Neural progenitor cell (in vitro differentiated cells): ENCODE results near the gene GLDN. TPM values are rescaled to one million over a fixed set of nuclear protein-coding genes. Genes with fewer than 3 reads are reported as not detected.

Experiments
- DNase-seq: peaks from one replicate; pipeline ENCODE4 v3.0.0-alpha.2; 2016; ENCODE audit warnings: low spot score
- H2AFZ ChIP-seq: fragments of 200-600 bp; sonication (generic); replicated peaks from 2 replicates; pipeline ENCODE4 v1.6.1; 2016; ENCODE audit warnings: antibody characterized with exemption
- H3F3A ChIP-seq: fragments of 200-600 bp; sonication (generic); 2 replicates; pipeline ENCODE4 v1.6.1; 2016; ENCODE audit warnings: antibody characterized with exemption, low read depth
- H3K27ac ChIP-seq: fragments of 200-600 bp; sonication (generic); 2 replicates; pipeline ENCODE4 v1.5.1; 2016; ENCODE audit warnings: mild to moderate bottlenecking
- H3K27me3 ChIP-seq: fragments of 200-600 bp; sonication (generic); 2 replicates; pipeline ENCODE4 v1.6.1; 2016; ENCODE audit warnings: mild to moderate bottlenecking, moderate library complexity
- H3K36me3 ChIP-seq: fragments of 200-600 bp; sonication (generic); 2 replicates; pipeline ENCODE4 v1.5.1; 2016
- H3K4me1 ChIP-seq: fragments of 200-600 bp; sonication (generic); 2 replicates; pipeline ENCODE4 v1.6.1; 2016; ENCODE audit warnings: mixed run types
- H3K4me2 ChIP-seq: fragments of 200-600 bp; sonication (generic); 2 replicates; pipeline ENCODE4 v1.6.1; 2016
- H3K4me3 ChIP-seq: fragments of 200-600 bp; sonication (generic); 2 replicates; pipeline ENCODE4 v1.5.1; 2016
- H3K79me2 ChIP-seq: fragments of 200-600 bp; sonication (generic); 2 replicates; pipeline ENCODE4 v1.6.1; 2016; ENCODE audit warnings: low read depth
- H3K9ac ChIP-seq: fragments of 200-600 bp; sonication (generic); 2 replicates; pipeline ENCODE4 v1.6.1; 2016
- H3K9me3 ChIP-seq: fragments of 200-600 bp; sonication (generic); 2 replicates; pipeline ENCODE4 v1.5.1; 2016; ENCODE audit warnings: low read depth
- H4K20me1 ChIP-seq: fragments of 200-600 bp; sonication (generic); 2 replicates; pipeline ENCODE4 v1.6.1; 2016; ENCODE audit warnings: low read depth
- H3K27ac Mint-ChIP-seq: 3 replicates; pipeline ENCODE4 v1.8.0; 2021; ENCODE audit warnings: mixed read lengths
- H3K27me3 Mint-ChIP-seq: 2 replicates; pipeline ENCODE4 v1.8.0; 2022; ENCODE audit warnings: low read depth, mild to moderate bottlenecking, inconsistent platforms, moderate library complexity, mixed read lengths; ENCODE audit not compliant: insufficient read depth
- H3K36me3 Mint-ChIP-seq: 3 replicates; pipeline ENCODE4 v1.8.0; 2021; ENCODE audit warnings: mixed read lengths
- H3K4me1 Mint-ChIP-seq: 3 replicates; pipeline ENCODE4 v1.8.0; 2021; ENCODE audit warnings: mixed read lengths
- H3K4me3 Mint-ChIP-seq: 3 replicates; pipeline ENCODE4 v1.8.0; 2021; ENCODE audit warnings: mild to moderate bottlenecking, moderate library complexity, mixed read lengths
- H3K9me3 Mint-ChIP-seq: 3 replicates; pipeline ENCODE4 v1.8.0; 2020; ENCODE audit warnings: mixed read lengths
- CTCF ChIP-seq: fragments of 200-600 bp; sonication (generic); IDR thresholded peaks from 2 replicates; pipeline ENCODE4 v1.5.1; 2017; ENCODE audit warnings: antibody characterized with exemption, mild to moderate bottlenecking
- EZH2 ChIP-seq: fragments of 200-600 bp; sonication (generic); IDR thresholded peaks from 2 replicates; pipeline ENCODE4 v1.6.1; 2017; ENCODE audit warnings: antibody characterized with exemption, mild to moderate bottlenecking, moderate library complexity
- EZH2phosphoT487 ChIP-seq: fragments of 200-600 bp; sonication (generic); IDR thresholded peaks from 2 replicates; pipeline ENCODE4 v1.6.1; 2017; ENCODE audit warnings: antibody characterized with exemption
- total RNA-seq: library from RNA; depleted of rRNA; stranded (reverse); fragments of >200 nt; gene quantifications from 2 replicates; pipeline ENCODE4 v1.2.3, GENCODE V29; 2015; ENCODE audit warnings: low replicate concordance

The GLDN gene
- total RNA-seq, 1 donor from 2014 or later: 5.3 TPM

GRCh38 chr15:51335538-51336410, 5.7 kb upstream of the GLDN start:
- no peaks in the 10 kb centered on the region for H3K79me2 ChIP-seq
- H3K4me1 ChIP-seq: no peaks in the 10 kb centered on the region
- Mint-ChIP-seq H3K27ac (no peak overlapping the region), H3K36me3 (no peaks in the 10 kb centered on the region), H3K4me3 (peak overlapping the region; percentile 13), H3K27me3 (peaks cover 17% of the 10 kb centered on the region), H3K4me1 (no peaks in the 10 kb centered on the region), H3K9me3 (no peaks in the 10 kb centered on the region)
- TF ChIP-seq EZH2phosphoT487 (no peak), EZH2 (no peak), CTCF (no peak)
- DNase-seq: no peak
- no peak overlapping the region for H2AFZ ChIP-seq
- H3F3A ChIP-seq: no peaks in the 10 kb centered on the region
- H3K36me3 ChIP-seq: no peaks in the 10 kb centered on the region
- H3K4me2 ChIP-seq: no peak overlapping the region
- no peaks in the 10 kb centered on the region for H4K20me1 ChIP-seq
- no peak overlapping the region for H3K9ac ChIP-seq
- H3K27ac ChIP-seq: no peak overlapping the region
- H3K27me3 ChIP-seq: peaks cover 23% of the 10 kb centered on the region
- H3K9me3 ChIP-seq: no peaks in the 10 kb centered on the region
- no peak overlapping the region for H3K4me3 ChIP-seq

- peaks cover 9% of the 10 kb centered on the region for H4K20me1 ChIP-seq
- no peaks in the 10 kb centered on the region for H3K36me3 Mint-ChIP-seq
- TF ChIP-seq CTCF (no peak), EZH2 (no peak), EZH2phosphoT487 (no peak)
- H3K9me3 Mint-ChIP-seq: no peaks in the 10 kb centered on the region
- H3K4me1 ChIP-seq: peaks cover 8% of the 10 kb centered on the region
- no peaks in the 10 kb centered on the region for H3K9me3 ChIP-seq
- no peak within 1 kb of the TSS for H3K4me3 Mint-ChIP-seq
- no peak within 1 kb of the TSS for H2AFZ ChIP-seq
- H3K9ac ChIP-seq: no peak within 1 kb of the TSS
- H3K27me3 Mint-ChIP-seq: peaks cover 33% of the 10 kb centered on the region
- H3K27ac ChIP-seq: no peak within 1 kb of the TSS
- no peak within 1 kb of the TSS for H3K27ac Mint-ChIP-seq
- DNase-seq: no peak
- peaks cover 50% of the 10 kb centered on the region for H3K27me3 ChIP-seq
- no peak within 1 kb of the TSS for H3K4me3 ChIP-seq
- no peaks in the 10 kb centered on the region for H3K36me3 ChIP-seq
- no peak within 1 kb of the TSS for H3K4me2 ChIP-seq
- H3K79me2 ChIP-seq: no peaks in the 10 kb centered on the region
- no peaks in the 10 kb centered on the region for H3K4me1 Mint-ChIP-seq
- no peaks in the 10 kb centered on the region for H3F3A ChIP-seq
These were observed 3.0 kb upstream of the GLDN start, which contains the start of gene CYP19A1 for GRCh38 chr15:51338496-51338895. Gene CYP19A1, minus strand, starts transcription at chr15:51338596. Its CDS starts 95,684 bp downstream, at chr15:51242912.

GRCh38 chr15:51342227-51342999, 958 bp downstream of the GLDN start:
- H4K20me1 ChIP-seq: peaks cover 9% of the 10 kb centered on the region
- H3K27ac ChIP-seq: no peak overlapping the region
- H3K4me1 Mint-ChIP-seq: no peaks in the 10 kb centered on the region
- H3K79me2 ChIP-seq: no peaks in the 10 kb centered on the region
- H3K4me3 Mint-ChIP-seq: peak overlapping the region; percentile 79
- peak overlapping the region; percentile 96 for H3K4me2 ChIP-seq
- H3F3A ChIP-seq: no peaks in the 10 kb centered on the region
- peak; percentile 23 for DNase-seq
- H3K27ac Mint-ChIP-seq: no peak overlapping the region
- no peaks in the 10 kb centered on the region for H3K9me3 Mint-ChIP-seq
- no peaks in the 10 kb centered on the region for H3K36me3 Mint-ChIP-seq
- H3K27me3 Mint-ChIP-seq: peaks cover 33% of the 10 kb centered on the region
- peak overlapping the region; percentile 47 for H3K4me3 ChIP-seq
- no peaks in the 10 kb centered on the region for H3K36me3 ChIP-seq
- no peaks in the 10 kb centered on the region for H3K9me3 ChIP-seq
- H2AFZ ChIP-seq: peak overlapping the region; percentile 92
- no peak overlapping the region for H3K9ac ChIP-seq
- H3K4me1 ChIP-seq: peaks cover 8% of the 10 kb centered on the region
- H3K27me3 ChIP-seq: peaks cover 67% of the 10 kb centered on the region
- TF ChIP-seq CTCF: no peak
- peak; percentile 9 for TF ChIP-seq EZH2
- TF ChIP-seq EZH2phosphoT487: no peak
